ENCODE data around the gene TLCD5. TPM values are rescaled to one million over a fixed set of nuclear protein-coding genes. Genes with fewer than 3 reads are reported as not detected.

TLCD5 gene
- total and polyA plus RNA-seq, 2 donors (not counting 1 experiment from before 2014, with no cell fraction given), result 0.17 TPM; not detected in 1

GRCh38 chr11:120342226-120342625 is 17.1 kb downstream of the TLCD5 start:
- Histone ChIP-seq H3K27ac (ENCODE audit: low read length in 2 of 2) (no peak overlapping the region), H3K4me2 (replicated peaks; ENCODE audit: low read depth, low read length, poor library complexity, severe bottlenecking) (no peak overlapping the region), H3K79me2 (ENCODE audit: control insufficient read depth, insufficient read depth, low read length) (peaks cover 44% of the 10 kb centered on the region), H3K4me1 (ENCODE audit: control insufficient read depth in 2 of 2, insufficient read depth in 2 of 2, low read length in 2 of 2) (peaks cover 30 to 66% of the 10 kb centered on the region in 2 donors), H3K36me3 (replicated peaks in 1 of 2; ENCODE audit: control extremely low read depth in 1 of 2, control insufficient read depth in 1 of 2, extremely low read depth in 1 of 2, insufficient read depth in 2 of 2, low read length in 1 of 2) (no peaks in the 10 kb centered on the region), H3K9ac (ENCODE audit: low read length) (no peak overlapping the region), H3K4me3 (ENCODE audit: control extremely low read depth in 1 of 5, extremely low read depth in 1 of 5, insufficient read depth in 1 of 5, low read depth in 2 of 5, low read length in 4 of 5) (no peak overlapping the region), H2AFZ (ENCODE audit: insufficient read depth, low read depth, low read length, poor library complexity, severe bottlenecking) (no peak overlapping the region), H3K27me3 (replicated peaks in 1 of 4; ENCODE audit: control extremely low read depth in 1 of 4, control insufficient read depth in 3 of 4, insufficient read depth in 4 of 4, low read length in 3 of 4) (peaks cover 7 to 74% (median 55%) of the 10 kb centered on the region in 4 experiments), H4K20me1 (ENCODE audit: control insufficient read depth, insufficient read depth, low read length, poor library complexity, severe bottlenecking) (peaks cover 91% of the 10 kb centered on the region), H3K9me3 (ENCODE audit: control extremely low read depth in 1 of 3, control insufficient read depth in 2 of 3, insufficient read depth in 1 of 3, low read length in 2 of 3) (peaks cover 4 to 5% (median 4%) of the 10 kb centered on the region in 3 donors)
- no peak for ATAC-seq (ENCODE audit: low read depth)
- CTCF ChIA-PET, result no interaction called here
- no peak for TF ChIP-seq EZH2 (IDR thresholded peaks at IDR 0.05; ENCODE audit: borderline replicate concordance, insufficient read depth, low read depth, low read length, poor library complexity, severe bottlenecking)
- TF ChIP-seq CTCF (IDR thresholded peaks at IDR 0.05), result no peak
- Mint-ChIP-seq H3K9me3 (ENCODE audit: insufficient read depth) (no peaks in the 10 kb centered on the region), H3K27ac (no peak overlapping the region), H3K4me3 (no peak overlapping the region), H3K4me1 (peaks cover 44% of the 10 kb centered on the region), H3K27me3 (peaks cover 61% of the 10 kb centered on the region)
- intact Hi-C loops (cut with micrococcal nuclease), result no loop called here
- no peak for DNase-seq
- WGBS (ENCODE audit: insufficient coverage), result no CpG with 5 or more reads among the region's 3 CpGs
- POLR2A ChIA-PET, result no interaction called here

DNA sequence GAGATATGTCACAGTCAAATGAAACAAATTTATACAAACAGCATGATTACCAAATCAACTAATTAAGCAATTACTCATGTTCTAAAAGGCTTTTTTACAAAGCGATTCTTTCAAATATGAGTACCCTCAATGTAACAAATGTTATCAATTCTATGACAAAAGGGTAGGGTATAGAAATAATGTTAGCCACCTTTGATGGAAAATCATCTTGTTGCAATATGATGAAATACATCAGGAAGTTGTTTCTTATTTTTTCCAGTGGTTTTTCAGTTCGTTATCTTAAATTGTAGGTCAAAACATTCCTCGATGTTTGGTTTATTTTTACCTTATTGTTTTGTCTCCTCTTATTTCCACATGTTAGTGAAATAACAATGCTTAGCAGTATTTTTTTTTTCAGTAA is 17.6 kb downstream of the TLCD5 start:
- H3K79me2 ChIP-seq (ENCODE audit: control insufficient read depth, insufficient read depth, low read length), result peaks cover 46% of the 10 kb centered on the region
- H3K9me3 Mint-ChIP-seq (ENCODE audit: insufficient read depth), result no peaks in the 10 kb centered on the region
- no peak for DNase-seq
- intact Hi-C loops (cut with micrococcal nuclease), result no loop called here
- peaks cover 91% of the 10 kb centered on the region for H4K20me1 ChIP-seq (ENCODE audit: control insufficient read depth, insufficient read depth, low read length, poor library complexity, severe bottlenecking)
- H3K4me2 ChIP-seq (replicated peaks; ENCODE audit: low read depth, low read length, poor library complexity, severe bottlenecking), result no peak overlapping the region
- no peak overlapping the region for H3K27ac Mint-ChIP-seq
- no peak overlapping the region for H3K4me3 ChIP-seq (ENCODE audit: control extremely low read depth in 1 of 5, extremely low read depth in 1 of 5, insufficient read depth in 1 of 5, low read depth in 2 of 5, low read length in 4 of 5)
- no peak for ATAC-seq (ENCODE audit: low read depth)
- TF ChIP-seq CTCF (IDR thresholded peaks at IDR 0.05) (no peak), EZH2 (IDR thresholded peaks at IDR 0.05; ENCODE audit: borderline replicate concordance, insufficient read depth, low read depth, low read length, poor library complexity, severe bottlenecking) (no peak)
- H3K4me1 ChIP-seq (ENCODE audit: control insufficient read depth in 2 of 2, insufficient read depth in 2 of 2, low read length in 2 of 2), result peaks cover 25 to 63% of the 10 kb centered on the region in 2 donors
- no peak overlapping the region for H3K27ac ChIP-seq (ENCODE audit: low read length in 2 of 2)
- peaks cover 42% of the 10 kb centered on the region for H3K4me1 Mint-ChIP-seq
- peaks cover 4 to 5% (median 4%) of the 10 kb centered on the region in 3 donors for H3K9me3 ChIP-seq (ENCODE audit: control extremely low read depth in 1 of 3, control insufficient read depth in 2 of 3, insufficient read depth in 1 of 3, low read length in 2 of 3)
- WGBS (ENCODE audit: insufficient coverage), result no CpG with 5 or more reads among the region's 3 CpGs
- H3K27me3 Mint-ChIP-seq, result peaks cover 62% of the 10 kb centered on the region
- no peak overlapping the region for H2AFZ ChIP-seq (ENCODE audit: insufficient read depth, low read depth, low read length, poor library complexity, severe bottlenecking)
- CTCF ChIA-PET, result no interaction called here
- H3K36me3 ChIP-seq (replicated peaks in 1 of 2; ENCODE audit: control extremely low read depth in 1 of 2, control insufficient read depth in 1 of 2, extremely low read depth in 1 of 2, insufficient read depth in 2 of 2, low read length in 1 of 2), result no peaks in the 10 kb centered on the region
- POLR2A ChIA-PET, result no interaction called here
- no peak overlapping the region for H3K9ac ChIP-seq (ENCODE audit: low read length)
- no peak overlapping the region for H3K4me3 Mint-ChIP-seq
- H3K27me3 ChIP-seq (replicated peaks in 1 of 4; ENCODE audit: control extremely low read depth in 1 of 4, control insufficient read depth in 3 of 4, insufficient read depth in 4 of 4, low read length in 3 of 4), result peaks cover 10 to 74% (median 54%) of the 10 kb centered on the region in 4 experiments

All from B cell (primary cell).